HTERT RPE-1 (cell line): Measurements from ENCODE around the gene CSNK2B.

Experiments used
- in situ Hi-C: fragments of 300-500 bp; cut with MboI; formaldehyde crosslinking; loops from 4 replicates; pipeline ENCODE4 v1.14.3; 2020; ENCODE audit warnings: low sequenced_read_pairs

CSNK2B gene

DNA sequence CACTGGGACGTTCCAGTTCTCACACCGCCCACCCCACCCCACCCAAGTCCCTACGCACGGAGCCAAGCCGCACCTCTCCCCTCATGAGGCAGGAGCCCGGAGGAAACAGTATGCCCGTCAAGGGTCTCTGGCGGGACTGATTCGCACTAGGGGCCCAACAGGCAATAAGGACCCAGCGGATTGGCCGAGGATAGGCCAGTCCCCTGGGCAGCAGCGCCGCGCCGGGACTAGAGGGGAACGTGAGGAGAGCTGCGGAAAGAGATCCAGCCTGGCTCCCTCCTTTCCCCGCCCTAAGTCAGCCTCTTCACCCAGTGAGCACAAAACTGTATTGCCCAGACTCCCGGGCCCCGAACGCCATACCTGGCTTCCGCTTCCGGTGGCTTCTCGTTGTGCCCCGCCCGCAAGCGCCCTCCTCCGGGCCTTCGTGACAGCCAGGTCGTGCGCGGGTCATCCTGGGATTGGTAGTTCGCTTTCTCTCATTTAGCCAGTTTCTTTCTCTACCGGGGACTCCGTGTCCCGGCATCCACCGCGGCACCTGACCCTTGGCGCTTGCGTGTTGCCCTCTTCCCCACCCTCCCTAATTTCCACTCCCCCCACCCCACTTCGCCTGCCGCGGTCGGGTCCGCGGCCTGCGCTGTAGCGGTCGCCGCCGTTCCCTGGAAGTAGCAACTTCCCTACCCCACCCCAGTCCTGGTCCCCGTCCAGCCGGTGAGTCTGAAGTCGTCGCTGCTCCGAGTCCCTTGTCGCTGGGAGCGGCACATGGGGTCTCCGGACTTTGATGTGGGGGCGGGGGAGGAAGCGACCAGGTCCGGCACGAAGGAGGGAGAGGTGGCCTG is at the start of gene CSNK2B:
TSS of gene CSNK2B (plus strand) at position 580 of the 836 bp plus-strand sequence. CDS start 752 bp downstream, outside the sequence.
- in situ Hi-C loops = no loop called here

- in situ Hi-C loops = no loop called here
Measured at GRCh38 chr6:31617010-31617409, 48.9 kb upstream of the CSNK2B start.

- in situ Hi-C loops = no loop called here
Measured at GRCh38 chr6:31619805-31620585, 45.9 kb upstream of the CSNK2B start.

DNA sequence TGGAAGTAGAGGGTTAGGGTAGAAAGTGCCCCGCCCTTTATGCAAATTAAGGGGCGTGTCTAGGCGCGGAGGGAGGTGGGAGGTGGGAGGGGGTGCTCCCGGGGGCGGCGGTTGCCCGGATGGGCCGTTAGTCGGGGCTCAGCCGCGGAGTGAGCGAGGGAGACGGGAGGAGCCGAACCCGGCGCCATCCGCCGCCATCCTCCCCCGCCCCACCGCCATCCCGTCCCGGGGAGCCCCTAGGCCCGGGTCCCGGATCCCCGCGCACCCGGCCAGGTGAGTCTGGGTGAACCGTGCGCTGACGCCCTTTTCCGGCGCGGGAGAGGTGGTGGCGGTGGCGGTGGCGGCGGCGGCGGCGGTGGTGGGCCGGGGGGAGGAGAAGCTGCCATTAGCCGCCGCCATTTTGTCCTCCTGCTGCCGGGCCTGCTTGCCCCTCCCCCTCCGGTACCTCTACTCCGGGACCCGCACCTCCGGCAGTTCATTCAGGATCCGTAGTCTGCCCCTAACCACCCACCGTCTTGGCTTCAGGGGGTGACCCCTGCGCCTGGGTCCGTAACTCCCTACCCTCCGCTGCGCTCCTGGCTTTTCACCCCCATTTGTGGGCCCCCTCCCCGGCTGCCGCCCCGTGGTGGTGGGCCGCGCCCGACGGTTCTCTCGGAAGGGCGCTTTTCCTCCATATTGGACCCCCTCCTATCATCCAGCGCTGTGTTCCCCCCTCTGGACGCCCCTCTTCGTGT is 45.1 kb upstream of the CSNK2B start, which contains the start of gene PRRC2A:
TSS of gene PRRC2A (plus strand) at position 130 of the 734 bp plus-strand sequence. CDS start 2,075 bp downstream, outside the sequence.
- in situ Hi-C loops = no loop called here

DNA sequence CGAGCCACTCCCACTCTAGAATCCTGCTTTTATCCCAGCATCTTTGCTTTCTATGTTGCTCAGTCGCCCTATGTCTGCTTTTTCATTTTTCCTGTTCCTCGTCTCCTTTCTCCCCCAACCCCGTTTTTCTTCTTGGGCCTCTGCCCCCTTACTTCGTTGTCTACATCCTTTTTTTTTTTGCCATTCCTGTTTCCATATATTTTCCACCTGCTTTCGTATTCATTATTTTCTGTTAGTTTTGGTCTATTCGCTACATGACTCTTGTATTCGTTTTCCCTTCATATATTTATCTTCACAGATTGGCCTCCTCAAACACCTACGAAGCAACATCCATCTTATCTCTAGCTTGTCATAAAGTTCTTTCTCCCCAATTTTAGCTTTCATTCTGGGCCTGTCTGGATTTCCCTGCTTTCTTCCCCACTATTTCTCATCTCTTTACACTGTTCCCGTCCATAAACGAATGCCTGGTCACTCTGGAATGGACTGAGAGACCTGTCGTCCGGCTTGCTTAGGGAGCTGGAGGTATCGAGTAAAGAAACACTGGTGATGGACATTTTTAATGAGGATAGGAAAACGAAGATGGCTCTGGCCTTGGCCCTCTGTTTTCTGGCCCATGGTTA is 44.5 kb upstream of the CSNK2B start:
- in situ Hi-C loops = no loop called here

- in situ Hi-C loops = no loop called here
Measured at GRCh38 chr6:31621991-31622390, 43.9 kb upstream of the CSNK2B start.

DNA sequence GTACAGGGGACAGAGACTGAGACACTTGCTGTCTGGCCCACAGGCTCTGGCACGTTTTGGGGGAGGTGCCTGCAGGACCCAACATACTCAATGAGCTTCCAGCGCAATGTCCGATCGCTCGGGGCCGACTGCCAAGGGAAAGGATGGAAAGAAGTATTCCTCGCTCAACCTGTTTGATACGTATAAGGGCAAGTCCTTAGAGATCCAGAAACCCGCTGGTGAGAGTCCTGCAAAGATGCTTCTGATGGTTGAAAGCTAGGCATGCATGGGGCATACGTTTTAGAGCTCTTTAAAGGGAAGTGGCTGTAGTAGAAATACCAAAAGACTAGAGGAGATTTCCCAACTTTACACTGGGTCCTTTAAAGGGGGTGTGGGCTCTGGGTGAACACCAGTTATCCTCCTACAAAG is 43.2 kb upstream of the CSNK2B start:
- in situ Hi-C loops = no loop called here

- in situ Hi-C loops = no loop called here
Measured at GRCh38 chr6:31624070-31624469, 41.8 kb upstream of the CSNK2B start.

DNA sequence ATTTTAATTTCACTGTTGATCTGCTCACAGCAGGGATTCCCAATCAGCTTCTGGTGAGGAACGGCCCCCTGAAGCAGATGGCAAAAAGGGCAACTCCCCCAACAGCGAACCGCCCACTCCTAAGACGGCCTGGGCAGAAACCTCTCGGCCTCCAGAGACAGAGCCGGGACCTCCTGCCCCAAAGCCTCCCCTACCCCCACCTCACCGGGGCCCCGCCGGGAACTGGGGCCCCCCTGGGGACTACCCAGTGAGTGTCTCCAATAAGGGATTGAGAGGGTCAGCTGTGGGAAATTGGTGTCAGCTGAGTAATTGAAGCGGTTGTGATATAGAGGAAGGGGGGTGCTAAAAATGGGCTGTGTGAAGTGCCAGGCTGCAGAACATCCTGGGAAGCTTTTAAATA is 38.9 kb upstream of the CSNK2B start:
- in situ Hi-C loops = no loop called here

DNA sequence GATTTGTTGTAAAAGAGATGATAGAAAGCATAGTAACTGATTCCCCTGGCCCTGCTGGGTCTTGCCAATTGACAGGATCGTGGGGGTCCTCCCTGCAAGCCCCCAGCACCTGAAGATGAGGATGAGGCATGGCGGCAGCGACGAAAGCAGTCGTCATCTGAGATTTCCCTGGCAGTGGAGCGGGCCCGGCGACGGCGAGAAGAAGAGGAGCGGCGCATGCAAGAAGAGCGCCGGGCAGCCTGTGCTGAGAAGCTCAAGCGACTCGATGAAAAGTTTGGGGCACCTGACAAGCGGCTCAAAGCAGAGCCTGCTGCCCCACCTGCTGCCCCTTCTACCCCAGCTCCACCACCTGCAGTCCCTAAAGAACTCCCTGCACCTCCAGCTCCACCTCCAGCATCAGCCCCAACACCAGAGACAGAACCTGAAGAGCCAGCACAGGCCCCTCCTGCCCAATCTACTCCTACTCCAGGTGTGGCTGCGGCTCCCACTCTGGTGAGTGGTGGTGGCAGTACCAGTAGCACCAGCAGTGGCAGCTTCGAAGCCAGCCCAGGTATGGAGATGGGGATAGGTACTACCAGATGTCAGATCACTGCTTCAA is 38.1 kb upstream of the CSNK2B start:
- in situ Hi-C loops = no loop called here

GRCh38 chr6:31629014-31629413 is 36.9 kb upstream of the CSNK2B start:
- in situ Hi-C loops = no loop called here

- in situ Hi-C loops = no loop called here
Measured at GRCh38 chr6:31630177-31630934, 35.5 kb upstream of the CSNK2B start.

- in situ Hi-C loops = no loop called here
Measured at GRCh38 chr6:31631209-31631608, 34.7 kb upstream of the CSNK2B start.

GRCh38 chr6:31631681-31632278 is 34.1 kb upstream of the CSNK2B start:
- in situ Hi-C loops = no loop called here

DNA sequence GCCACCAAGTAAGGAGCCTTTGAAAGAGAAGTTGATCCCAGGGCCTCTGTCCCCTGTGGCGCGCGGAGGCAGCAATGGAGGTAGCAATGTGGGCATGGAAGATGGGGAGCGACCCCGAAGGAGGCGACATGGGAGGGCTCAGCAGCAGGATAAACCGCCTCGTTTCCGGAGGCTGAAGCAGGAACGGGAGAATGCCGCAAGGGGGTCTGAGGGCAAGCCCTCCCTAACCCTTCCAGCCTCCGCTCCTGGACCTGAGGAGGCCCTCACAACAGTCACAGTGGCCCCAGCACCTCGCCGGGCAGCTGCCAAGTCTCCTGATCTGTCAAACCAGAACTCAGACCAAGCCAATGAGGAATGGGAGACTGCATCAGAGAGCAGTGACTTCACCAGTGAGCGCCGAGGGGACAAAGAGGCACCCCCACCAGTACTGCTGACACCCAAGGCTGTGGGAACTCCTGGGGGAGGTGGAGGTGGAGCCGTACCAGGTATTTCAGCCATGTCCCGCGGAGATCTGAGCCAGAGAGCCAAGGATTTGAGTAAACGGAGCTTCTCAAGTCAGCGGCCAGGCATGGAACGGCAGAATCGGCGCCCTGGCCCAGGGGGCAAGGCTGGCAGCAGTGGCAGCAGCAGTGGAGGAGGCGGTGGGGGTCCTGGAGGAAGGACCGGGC is 33.5 kb upstream of the CSNK2B start:
- in situ Hi-C loops = no loop called here

- in situ Hi-C loops = no loop called here
Measured at GRCh38 chr6:31633447-31633846, 32.4 kb upstream of the CSNK2B start.

DNA sequence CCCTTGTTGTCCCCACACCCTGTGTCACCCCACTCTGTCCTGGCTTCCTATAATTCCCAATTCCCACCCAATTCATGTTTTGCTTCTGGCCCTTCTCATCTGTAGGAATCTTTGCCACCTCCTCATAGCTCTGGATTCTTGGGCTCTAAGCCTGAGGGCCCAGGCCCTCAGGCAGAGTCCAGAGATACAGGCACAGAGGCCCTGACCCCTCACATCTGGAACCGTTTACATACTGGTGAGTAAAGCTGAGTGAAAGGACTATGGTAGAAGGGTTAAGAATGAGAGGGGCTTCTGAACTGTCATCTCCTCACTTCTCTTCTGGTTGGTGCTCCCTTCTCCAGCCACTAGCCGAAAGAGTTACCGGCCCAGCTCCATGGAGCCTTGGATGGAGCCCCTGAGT is 31.7 kb upstream of the CSNK2B start:
- in situ Hi-C loops = no loop called here

DNA sequence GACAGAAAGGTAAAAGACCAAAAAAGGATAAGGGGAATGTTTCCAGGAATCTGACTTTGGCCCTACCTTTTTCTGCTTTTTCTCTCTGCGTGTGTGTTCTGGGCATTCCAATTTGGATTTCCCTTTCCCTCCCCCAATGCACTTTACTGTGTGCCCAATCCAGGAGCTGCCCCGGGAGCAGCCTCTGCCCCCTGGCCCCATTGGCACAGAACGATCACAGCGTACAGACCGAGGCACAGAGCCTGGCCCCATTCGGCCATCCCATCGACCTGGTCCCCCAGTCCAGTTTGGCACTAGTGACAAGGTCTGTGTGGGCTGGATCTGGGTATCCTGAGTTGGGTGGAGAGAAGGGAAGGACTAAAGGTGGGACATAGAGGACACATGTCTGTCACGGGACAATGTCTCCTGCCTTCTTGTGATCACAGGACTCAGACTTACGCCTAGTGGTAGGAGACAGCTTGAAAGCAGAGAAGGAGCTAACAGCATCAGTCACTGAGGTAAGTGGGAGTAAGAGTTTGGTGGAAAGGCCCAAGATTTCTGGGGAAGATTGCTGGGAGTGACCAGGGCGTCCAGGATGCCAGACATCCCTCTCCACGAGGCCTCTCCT is 30.8 kb upstream of the CSNK2B start:
- in situ Hi-C loops = no loop called here
